Natural killer cell (primary cell): ENCODE measurements around the gene RAB3C. TPM values are rescaled to one million over a fixed set of nuclear protein-coding genes. Genes with fewer than 3 reads are reported as not detected.

Experiments
- ATAC-seq, 3 donors: fragments of 150-1000 bp in 2 of 3; fragments of 200-7000 bp in 1 of 3; cut with Tn5 transposase; 1 replicate in 1 of 3; 2 replicates in 2 of 3; pipeline ENCODE4 v1.10.0; 2021; ENCODE audit warnings: mild to moderate bottlenecking in 2 of 3, moderate library complexity in 2 of 3
- DNase-seq, 2 donors: peaks; one replicate each; pipeline versions ENCODE4 v3.0.0 to v3.0.0-alpha.2; 2013 to 2021; ENCODE audit warnings: mixed read lengths in 1 of 2
- H3K27ac ChIP-seq: one replicate; pipeline ENCODE4 v1.5.1; 2013; ENCODE audit warnings: mild to moderate bottlenecking, low read length
- H3K27me3 ChIP-seq: one replicate; pipeline ENCODE4 v1.6.1; 2013; ENCODE audit warnings: low read length; ENCODE audit not compliant: control insufficient read depth, insufficient read depth
- H3K36me3 ChIP-seq: one replicate; pipeline ENCODE4 v1.6.1; 2013; ENCODE audit warnings: low read length; ENCODE audit not compliant: control insufficient read depth, insufficient read depth
- H3K4me1 ChIP-seq: one replicate; pipeline ENCODE4 v1.6.1; 2013; ENCODE audit warnings: low read length; ENCODE audit not compliant: control insufficient read depth, insufficient read depth
- H3K4me3 ChIP-seq: one replicate; pipeline ENCODE4 v1.5.1; 2013; ENCODE audit warnings: low read length
- H3K9me3 ChIP-seq: one replicate; pipeline ENCODE4 v1.6.1; 2013; ENCODE audit warnings: low read length; ENCODE audit not compliant: control insufficient read depth, insufficient read depth
- H3K27ac Mint-ChIP-seq, 2 donors: one replicate each; pipeline ENCODE4 v1.8.0; 2022; ENCODE audit warnings: mild to moderate bottlenecking in 2 of 2, mixed read lengths in 2 of 2, moderate library complexity in 1 of 2
- H3K27me3 Mint-ChIP-seq, 2 donors: one replicate each; pipeline ENCODE4 v1.8.0; 2022; ENCODE audit warnings: low read depth in 2 of 2, mixed read lengths in 2 of 2
- H3K36me3 Mint-ChIP-seq: one replicate; pipeline ENCODE4 v1.8.0; 2022; ENCODE audit warnings: mixed read lengths
- H3K4me1 Mint-ChIP-seq, 2 donors: one replicate each; pipeline ENCODE4 v1.8.0; 2022; ENCODE audit warnings: mixed read lengths in 2 of 2
- H3K4me3 Mint-ChIP-seq: one replicate; pipeline ENCODE4 v1.8.0; 2022; ENCODE audit warnings: mild to moderate bottlenecking, moderate library complexity, mixed read lengths
- H3K9me3 Mint-ChIP-seq, 2 donors: one replicate each; pipeline ENCODE4 v1.8.0; 2022; ENCODE audit warnings: mixed read lengths in 2 of 2
- WGBS: methylation state at CpG from one replicate; pipeline ENCODE4 v1.1.7; 2013; ENCODE audit warnings: missing lambda C conversion rate; ENCODE audit not compliant: insufficient coverage; 5-methylcytosine and 5-hydroxymethylcytosine counted together
- intact Hi-C: fragments of 100-400 bp; cut with micrococcal nuclease; formaldehyde crosslinking; loops from one replicate; pipeline ENCODE4 v1.14.2; 2022
- total RNA-seq, 4 donors: library from RNA; stranded (reverse); fragments of 120-200 nt in 1 of 4; gene quantifications; one replicate each; pipeline versions ENCODE4 v1.2.3 to v1.2.4, GENCODE V29; 2013 to 2022
- TF ChIP-seq, protein P1 (sequence below): fragments of 200-600 bp; IDR thresholded peaks from one replicate; pipeline ENCODE4 v1.8.0; 2022; ENCODE audit warnings: antibody characterized with exemption

Gene RAB3C
- total RNA-seq, 3 donors from 2014 or later (not counting 1 experiment from before 2014, with no cell fraction given) = 0.05 TPM; not detected in 2

DNA sequence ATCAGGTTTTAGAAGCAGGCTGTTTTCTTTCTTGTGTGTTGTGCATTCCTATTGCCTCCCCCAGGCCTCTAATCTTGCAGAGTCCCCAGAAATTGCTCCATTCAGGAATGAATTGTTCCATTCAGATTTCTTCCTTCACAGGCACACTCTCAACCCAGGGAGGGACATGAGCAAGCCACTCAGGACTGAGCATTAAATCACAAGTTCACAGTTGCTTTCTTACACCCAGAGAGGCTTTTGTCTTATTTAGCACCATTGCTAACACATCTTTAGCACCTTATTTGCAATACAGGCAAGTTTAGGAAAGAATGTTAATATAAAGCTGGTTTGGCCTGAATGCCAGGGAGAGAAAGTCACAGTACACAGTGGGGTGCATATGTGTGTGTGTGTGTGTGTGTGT is 221.4 kb downstream of the RAB3C start:
- Histone ChIP-seq H3K27ac (no peak overlapping the region), H3K9me3 (no peaks in the 10 kb centered on the region), H3K4me1 (no peaks in the 10 kb centered on the region), H3K36me3 (no peaks in the 10 kb centered on the region), H3K4me3 (no peak overlapping the region), H3K27me3 (no peaks in the 10 kb centered on the region)
- Mint-ChIP-seq H3K9me3 (no peaks in the 10 kb centered on the region), H3K27me3 (peaks cover 10 to 13% of the 10 kb centered on the region in 2 donors), H3K4me1 (no peaks in the 10 kb centered on the region), H3K36me3 (no peaks in the 10 kb centered on the region), H3K4me3 (no peak overlapping the region), H3K27ac (no peak overlapping the region)
- ATAC-seq = no peak
- DNase-seq = no peak
- TF ChIP-seq, protein P1, sequence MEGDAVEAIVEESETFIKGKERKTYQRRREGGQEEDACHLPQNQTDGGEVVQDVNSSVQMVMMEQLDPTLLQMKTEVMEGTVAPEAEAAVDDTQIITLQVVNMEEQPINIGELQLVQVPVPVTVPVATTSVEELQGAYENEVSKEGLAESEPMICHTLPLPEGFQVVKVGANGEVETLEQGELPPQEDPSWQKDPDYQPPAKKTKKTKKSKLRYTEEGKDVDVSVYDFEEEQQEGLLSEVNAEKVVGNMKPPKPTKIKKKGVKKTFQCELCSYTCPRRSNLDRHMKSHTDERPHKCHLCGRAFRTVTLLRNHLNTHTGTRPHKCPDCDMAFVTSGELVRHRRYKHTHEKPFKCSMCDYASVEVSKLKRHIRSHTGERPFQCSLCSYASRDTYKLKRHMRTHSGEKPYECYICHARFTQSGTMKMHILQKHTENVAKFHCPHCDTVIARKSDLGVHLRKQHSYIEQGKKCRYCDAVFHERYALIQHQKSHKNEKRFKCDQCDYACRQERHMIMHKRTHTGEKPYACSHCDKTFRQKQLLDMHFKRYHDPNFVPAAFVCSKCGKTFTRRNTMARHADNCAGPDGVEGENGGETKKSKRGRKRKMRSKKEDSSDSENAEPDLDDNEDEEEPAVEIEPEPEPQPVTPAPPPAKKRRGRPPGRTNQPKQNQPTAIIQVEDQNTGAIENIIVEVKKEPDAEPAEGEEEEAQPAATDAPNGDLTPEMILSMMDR = no peak
- intact Hi-C loops = no loop called here

DNA sequence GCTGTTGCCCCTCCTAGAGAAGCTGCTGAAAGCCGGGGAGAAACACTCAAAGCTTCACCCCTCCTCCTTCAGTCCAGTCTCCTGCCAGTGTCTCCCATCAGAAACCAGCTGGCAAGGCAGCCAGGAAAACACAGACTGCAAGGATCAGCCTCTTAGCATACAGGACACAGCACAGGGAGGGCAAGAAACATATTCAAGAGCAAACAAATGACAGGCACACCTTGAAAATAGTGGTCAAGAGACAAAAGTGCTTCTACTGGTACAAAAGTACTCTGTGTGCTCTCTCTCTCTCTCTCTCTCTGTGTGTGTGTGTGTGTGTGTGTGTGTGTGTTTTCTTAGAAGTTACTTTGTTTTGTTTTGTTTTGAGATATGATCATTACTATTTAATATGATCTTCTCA is 227.2 kb downstream of the RAB3C start:
- Histone ChIP-seq H3K9me3 (no peaks in the 10 kb centered on the region), H3K27ac (no peak overlapping the region), H3K36me3 (no peaks in the 10 kb centered on the region), H3K27me3 (no peaks in the 10 kb centered on the region), H3K4me3 (no peak overlapping the region), H3K4me1 (no peaks in the 10 kb centered on the region)
- Mint-ChIP-seq H3K27me3 (peaks cover 10 to 13% of the 10 kb centered on the region in 2 donors), H3K27ac (no peak overlapping the region), H3K36me3 (no peaks in the 10 kb centered on the region), H3K4me1 (no peaks in the 10 kb centered on the region), H3K4me3 (no peak overlapping the region), H3K9me3 (no peaks in the 10 kb centered on the region)
- TF ChIP-seq, protein P1 = no peak
- no peak for DNase-seq
- intact Hi-C loops = no loop called here
- no peak for ATAC-seq
- WGBS = 87% methylated on average over 1 of the region's 1 CpG

DNA sequence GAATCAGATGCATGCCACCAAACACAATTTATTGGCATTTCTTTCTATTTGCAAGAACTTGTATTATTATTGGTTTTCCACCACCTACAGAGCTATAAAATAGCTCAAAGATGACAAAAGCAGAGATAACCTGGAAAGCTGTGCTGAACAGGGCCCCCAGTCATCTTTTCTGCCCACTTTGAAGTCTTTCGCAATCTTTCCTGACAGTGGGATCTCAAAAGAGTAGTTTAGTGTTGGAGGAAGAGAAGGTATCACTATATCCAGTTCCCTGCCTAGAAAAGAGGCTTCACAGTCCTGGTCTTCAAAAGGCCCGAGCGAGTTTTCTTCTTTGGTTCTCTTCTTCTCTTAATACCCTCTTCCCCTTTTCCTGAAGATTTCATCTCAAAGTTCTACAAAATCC is 231.0 kb downstream of the RAB3C start:
- no peaks in the 10 kb centered on the region for H3K36me3 ChIP-seq
- no peak for ATAC-seq
- no peaks in the 10 kb centered on the region for H3K9me3 Mint-ChIP-seq
- DNase-seq = no peak
- H3K36me3 Mint-ChIP-seq = no peaks in the 10 kb centered on the region
- H3K27me3 Mint-ChIP-seq = no peaks in the 10 kb centered on the region
- no peak overlapping the region for H3K27ac Mint-ChIP-seq
- no peak overlapping the region for H3K27ac ChIP-seq
- H3K4me3 Mint-ChIP-seq = no peak overlapping the region
- TF ChIP-seq, protein P1 = no peak
- no peaks in the 10 kb centered on the region for H3K27me3 ChIP-seq
- no peaks in the 10 kb centered on the region for H3K9me3 ChIP-seq
- WGBS = 88% methylated on average over 3 of the region's 3 CpGs
- no peaks in the 10 kb centered on the region for H3K4me1 Mint-ChIP-seq
- no peaks in the 10 kb centered on the region for H3K4me1 ChIP-seq
- no peak overlapping the region for H3K4me3 ChIP-seq
- intact Hi-C loops = no loop called here

DNA sequence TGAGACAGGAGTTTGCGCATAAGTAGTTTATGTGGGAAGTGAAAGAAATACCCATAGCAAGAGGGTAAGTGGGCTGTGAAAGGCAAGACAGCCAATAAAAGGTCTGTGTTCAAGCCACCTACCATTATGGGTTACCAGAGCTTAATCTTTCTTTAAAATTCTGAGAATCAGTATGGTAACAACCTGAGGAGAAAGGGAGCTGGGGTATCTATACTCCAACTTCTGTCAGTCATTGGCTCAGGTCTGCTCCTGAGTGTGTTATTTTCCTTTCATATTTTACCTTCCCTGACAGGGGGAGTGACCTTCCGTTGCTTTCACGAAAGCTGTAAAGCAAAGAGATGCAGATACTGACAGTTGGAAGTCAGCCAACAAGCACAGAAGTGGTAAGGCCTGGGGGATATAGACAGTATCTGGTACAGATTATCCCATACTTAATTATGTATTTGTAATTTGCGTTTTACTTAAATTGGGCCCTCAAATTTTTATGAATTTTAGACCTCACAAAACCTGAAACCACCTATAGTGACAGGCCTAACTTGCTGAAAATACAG is 233.4 kb downstream of the RAB3C start:
- Histone ChIP-seq H3K9me3 (no peaks in the 10 kb centered on the region), H3K4me1 (no peaks in the 10 kb centered on the region), H3K4me3 (no peak overlapping the region), H3K36me3 (no peaks in the 10 kb centered on the region), H3K27ac (no peak overlapping the region), H3K27me3 (no peaks in the 10 kb centered on the region)
- Mint-ChIP-seq H3K27me3 (no peaks in the 10 kb centered on the region), H3K4me3 (no peak overlapping the region), H3K36me3 (no peaks in the 10 kb centered on the region), H3K27ac (no peak overlapping the region), H3K9me3 (no peaks in the 10 kb centered on the region), H3K4me1 (no peaks in the 10 kb centered on the region)
- intact Hi-C loops = no loop called here
- DNase-seq (no peak), ATAC-seq (no peak)
- WGBS = 90% methylated on average over 2 of the region's 4 CpGs
- TF ChIP-seq, protein P1 = no peak
